ENCODE results near the gene DNASE1L1.

DNA sequence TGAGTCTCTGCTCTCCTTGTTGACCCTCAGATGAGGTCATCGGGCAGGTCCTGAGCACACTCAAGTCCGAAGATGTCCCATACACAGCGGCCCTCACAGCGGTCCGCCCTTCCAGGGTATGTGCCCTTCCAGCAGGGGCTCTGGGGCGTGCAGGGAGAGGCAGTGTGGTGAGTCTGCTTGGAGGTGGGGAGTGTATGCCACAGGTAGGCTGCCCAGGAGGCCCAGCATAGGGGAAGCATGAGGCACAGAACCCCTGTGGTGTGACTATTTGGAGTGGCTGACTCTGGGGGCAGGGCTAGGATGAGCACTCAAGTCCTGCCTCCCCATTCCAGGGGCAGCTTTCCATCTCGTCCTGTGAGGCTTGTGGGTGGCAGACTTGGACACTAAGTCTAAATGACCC, 24.6 kb upstream of the DNASE1L1 start:
- TF ChIP-seq CREB1 (IDR thresholded peaks at IDR 0.05; ENCODE audit: low read depth), result no peak
- TF ChIP-seq, protein P1, sequence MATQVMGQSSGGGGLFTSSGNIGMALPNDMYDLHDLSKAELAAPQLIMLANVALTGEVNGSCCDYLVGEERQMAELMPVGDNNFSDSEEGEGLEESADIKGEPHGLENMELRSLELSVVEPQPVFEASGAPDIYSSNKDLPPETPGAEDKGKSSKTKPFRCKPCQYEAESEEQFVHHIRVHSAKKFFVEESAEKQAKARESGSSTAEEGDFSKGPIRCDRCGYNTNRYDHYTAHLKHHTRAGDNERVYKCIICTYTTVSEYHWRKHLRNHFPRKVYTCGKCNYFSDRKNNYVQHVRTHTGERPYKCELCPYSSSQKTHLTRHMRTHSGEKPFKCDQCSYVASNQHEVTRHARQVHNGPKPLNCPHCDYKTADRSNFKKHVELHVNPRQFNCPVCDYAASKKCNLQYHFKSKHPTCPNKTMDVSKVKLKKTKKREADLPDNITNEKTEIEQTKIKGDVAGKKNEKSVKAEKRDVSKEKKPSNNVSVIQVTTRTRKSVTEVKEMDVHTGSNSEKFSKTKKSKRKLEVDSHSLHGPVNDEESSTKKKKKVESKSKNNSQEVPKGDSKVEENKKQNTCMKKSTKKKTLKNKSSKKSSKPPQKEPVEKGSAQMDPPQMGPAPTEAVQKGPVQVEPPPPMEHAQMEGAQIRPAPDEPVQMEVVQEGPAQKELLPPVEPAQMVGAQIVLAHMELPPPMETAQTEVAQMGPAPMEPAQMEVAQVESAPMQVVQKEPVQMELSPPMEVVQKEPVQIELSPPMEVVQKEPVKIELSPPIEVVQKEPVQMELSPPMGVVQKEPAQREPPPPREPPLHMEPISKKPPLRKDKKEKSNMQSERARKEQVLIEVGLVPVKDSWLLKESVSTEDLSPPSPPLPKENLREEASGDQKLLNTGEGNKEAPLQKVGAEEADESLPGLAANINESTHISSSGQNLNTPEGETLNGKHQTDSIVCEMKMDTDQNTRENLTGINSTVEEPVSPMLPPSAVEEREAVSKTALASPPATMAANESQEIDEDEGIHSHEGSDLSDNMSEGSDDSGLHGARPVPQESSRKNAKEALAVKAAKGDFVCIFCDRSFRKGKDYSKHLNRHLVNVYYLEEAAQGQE (IDR thresholded peaks at IDR 0.05; ENCODE audit: low read depth), result no peak
- no peak for TF ChIP-seq EP300 (IDR thresholded peaks at IDR 0.05; ENCODE audit: borderline replicate concordance)
- no peak for TF ChIP-seq YY1 (IDR thresholded peaks at IDR 0.05; ENCODE audit: low read depth)
- TF ChIP-seq, protein P2, sequence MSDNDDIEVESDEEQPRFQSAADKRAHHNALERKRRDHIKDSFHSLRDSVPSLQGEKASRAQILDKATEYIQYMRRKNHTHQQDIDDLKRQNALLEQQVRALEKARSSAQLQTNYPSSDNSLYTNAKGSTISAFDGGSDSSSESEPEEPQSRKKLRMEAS (IDR thresholded peaks at IDR 0.05), result no peak

Data from Ishikawa (cell line).